ENCODE data around the gene MFSD1.
A peak's percentile ranks its signal among the peaks of the same experiment; 100 is the strongest.

Gene MFSD1

GRCh38 chr3:158801696-158802408, at the start of gene MFSD1:
Gene MFSD1, plus strand, starts transcription at chr3:158802054. Its CDS starts 99 bp downstream, at chr3:158802153.
- DNase-seq (ENCODE audit: low read depth in 2 of 2), result peak; percentile 77 to 86

GRCh38 chr3:158753854-158754253, 48.0 kb upstream of the MFSD1 start:
- DNase-seq (ENCODE audit: low read depth in 2 of 2), result no peak

- no peak for DNase-seq (ENCODE audit: low read depth in 2 of 2)
Measured at GRCh38 chr3:158755421-158755820, 46.4 kb upstream of the MFSD1 start.

GRCh38 chr3:158761350-158761749, 40.5 kb upstream of the MFSD1 start:
- no peak for DNase-seq (ENCODE audit: low read depth in 2 of 2)

- DNase-seq (ENCODE audit: low read depth in 2 of 2), result no peak
Measured at GRCh38 chr3:158762701-158763100, 39.2 kb upstream of the MFSD1 start.

GRCh38 chr3:158763421-158763820, 38.4 kb upstream of the MFSD1 start:
- DNase-seq (ENCODE audit: low read depth in 2 of 2), result no peak

- no peak for DNase-seq (ENCODE audit: low read depth in 2 of 2)
Measured at GRCh38 chr3:158765518-158766205, 36.2 kb upstream of the MFSD1 start.

- no peak for DNase-seq (ENCODE audit: low read depth in 2 of 2)
Measured at GRCh38 chr3:158766364-158766763, 35.5 kb upstream of the MFSD1 start.

- no peak for DNase-seq (ENCODE audit: low read depth in 2 of 2)
Measured at GRCh38 chr3:158768361-158768787, 33.5 kb upstream of the MFSD1 start.

- DNase-seq (ENCODE audit: low read depth in 2 of 2), result no peak
Measured at GRCh38 chr3:158768881-158769543, 32.8 kb upstream of the MFSD1 start.

- no peak for DNase-seq (ENCODE audit: low read depth in 2 of 2)
Measured at GRCh38 chr3:158769549-158769948, 32.3 kb upstream of the MFSD1 start.

- DNase-seq (ENCODE audit: low read depth in 2 of 2), result no peak
Measured at GRCh38 chr3:158769952-158770740, 31.7 kb upstream of the MFSD1 start.

- DNase-seq (ENCODE audit: low read depth in 2 of 2), result no peak
Measured at GRCh38 chr3:158770741-158771350, 31.0 kb upstream of the MFSD1 start.

- DNase-seq (ENCODE audit: low read depth in 2 of 2), result no peak
Measured at GRCh38 chr3:158771577-158771976, 30.3 kb upstream of the MFSD1 start.

- DNase-seq (ENCODE audit: low read depth in 2 of 2), result no peak
Measured at GRCh38 chr3:158771982-158772381, 29.9 kb upstream of the MFSD1 start.

- no peak for DNase-seq (ENCODE audit: low read depth in 2 of 2)
Measured at GRCh38 chr3:158773166-158773565, 28.7 kb upstream of the MFSD1 start.

- no peak for DNase-seq (ENCODE audit: low read depth in 2 of 2)
Measured at GRCh38 chr3:158773845-158774830, 27.7 kb upstream of the MFSD1 start.

- no peak for DNase-seq (ENCODE audit: low read depth in 2 of 2)
Measured at GRCh38 chr3:158774965-158775364, 26.9 kb upstream of the MFSD1 start.

GRCh38 chr3:158775426-158776410, 26.1 kb upstream of the MFSD1 start:
- DNase-seq (ENCODE audit: low read depth in 2 of 2), result no peak
